ENCODE results near the gene UNC13A.

Gene UNC13A

DNA sequence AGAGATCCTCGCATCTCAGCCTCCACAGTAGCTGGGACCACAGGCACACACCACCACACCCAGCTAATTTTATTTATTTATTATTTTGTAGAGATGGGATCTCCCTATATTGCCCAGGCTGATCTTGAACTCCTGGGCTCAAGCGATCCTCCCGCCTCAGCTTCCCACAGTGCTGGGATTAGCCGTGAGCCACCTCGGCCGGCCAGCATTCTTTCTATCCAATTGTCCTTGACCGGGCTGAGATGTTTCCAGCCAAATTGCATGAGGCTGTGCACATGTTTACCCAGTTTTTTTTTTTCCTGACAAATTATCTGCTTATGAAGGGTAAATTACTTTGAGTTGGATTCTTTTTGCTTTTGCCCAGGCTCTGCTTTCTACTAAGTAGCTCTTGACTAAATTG, 28.2 kb downstream of the UNC13A start:
- DNase-seq = no peak

DNA sequence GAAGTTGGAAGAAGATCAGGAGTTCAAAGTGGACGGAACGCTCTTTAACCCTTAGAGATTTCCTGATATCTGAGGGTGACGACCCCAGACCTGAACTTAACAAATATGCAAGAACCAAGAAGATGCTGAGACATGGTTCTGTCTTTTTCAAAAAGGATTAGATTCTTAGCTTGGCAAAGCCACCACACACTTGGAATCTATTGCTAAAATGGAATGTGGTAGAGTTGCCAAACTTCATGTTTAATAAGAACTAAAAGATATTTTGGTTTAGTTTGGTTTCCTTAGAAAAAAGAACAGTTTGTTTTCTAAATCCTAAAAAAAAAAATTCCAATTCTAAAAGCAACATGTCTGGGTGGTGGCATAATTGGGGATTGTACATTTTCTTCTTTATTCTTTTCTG, 29.5 kb downstream of the UNC13A start:
- DNase-seq = no peak

DNA sequence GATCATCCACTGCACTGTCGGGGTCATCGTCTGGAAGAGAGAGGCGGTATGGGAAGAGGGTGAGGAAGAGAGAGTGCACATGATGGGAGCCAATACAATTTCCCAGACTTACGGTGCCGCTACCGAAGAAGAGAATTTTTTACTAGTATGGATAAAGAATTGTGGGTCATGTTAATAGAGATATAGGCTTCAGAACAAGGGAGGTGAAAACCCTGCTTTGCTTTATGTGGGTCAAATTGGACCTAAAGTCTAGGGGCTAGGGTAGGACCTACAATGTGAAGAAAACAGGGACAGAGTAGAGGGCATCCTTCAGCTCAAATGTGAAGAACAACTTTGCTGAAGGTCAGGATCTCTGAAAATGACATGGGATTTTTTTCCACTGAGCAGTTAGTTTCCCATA, 29.9 kb downstream of the UNC13A start:
- no peak for DNase-seq

DNA sequence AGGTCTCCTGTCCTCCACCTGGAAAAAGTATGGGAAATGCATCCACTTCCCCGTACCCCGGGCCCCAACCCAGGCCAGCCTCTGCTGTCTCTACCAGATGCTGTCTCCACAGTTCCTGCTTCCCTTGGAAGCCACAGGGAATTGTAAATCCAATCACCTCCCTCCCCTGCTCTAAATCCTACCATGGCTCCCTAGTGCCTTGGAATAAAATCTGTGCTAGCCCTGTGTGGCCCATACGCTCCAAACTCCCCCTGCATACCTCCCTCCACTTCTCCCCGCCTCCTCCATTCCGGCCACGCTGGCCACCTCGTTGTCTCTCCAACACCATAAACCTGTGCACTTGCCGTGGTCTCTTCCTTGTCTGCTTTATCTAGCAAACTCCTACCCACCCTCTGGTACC, 31.2 kb downstream of the UNC13A start:
- DNase-seq = no peak

DNA sequence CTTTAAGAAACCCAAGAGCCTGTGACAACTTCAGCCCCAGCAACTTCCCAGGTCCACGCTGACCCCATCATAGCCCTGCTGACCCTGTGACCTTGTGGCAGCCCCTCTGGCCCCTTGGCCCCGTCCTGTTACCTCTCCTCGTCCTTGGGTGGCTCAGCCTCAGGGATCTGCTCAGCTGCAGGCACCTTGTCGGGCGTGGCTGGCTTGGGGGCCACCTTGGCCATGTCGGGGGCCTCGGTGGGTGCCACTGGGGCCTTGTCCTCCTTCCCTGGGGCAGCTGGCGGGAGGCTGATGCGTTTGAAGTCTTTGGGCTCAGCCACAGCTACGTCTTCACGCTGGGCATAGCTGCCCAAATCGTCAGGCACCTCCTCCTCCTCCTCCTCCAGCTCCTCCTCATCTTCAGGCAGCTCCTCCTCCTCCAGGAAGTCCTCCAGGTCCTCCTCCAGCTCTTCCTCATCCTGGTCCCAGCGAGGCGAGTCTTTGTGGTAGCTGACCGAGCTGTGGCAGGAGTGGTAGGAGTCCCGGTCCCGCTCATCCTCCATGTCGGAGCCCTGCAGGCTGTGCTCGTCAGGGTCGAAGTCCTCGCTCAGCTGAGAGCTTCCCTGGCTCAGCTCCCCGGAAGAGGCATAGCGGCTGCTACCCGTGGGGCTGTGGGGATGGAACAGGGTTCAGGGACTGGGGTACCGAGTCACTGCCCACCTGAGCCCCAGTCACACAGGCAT, 32.2 kb downstream of the UNC13A start:
- DNase-seq = no peak

DNA sequence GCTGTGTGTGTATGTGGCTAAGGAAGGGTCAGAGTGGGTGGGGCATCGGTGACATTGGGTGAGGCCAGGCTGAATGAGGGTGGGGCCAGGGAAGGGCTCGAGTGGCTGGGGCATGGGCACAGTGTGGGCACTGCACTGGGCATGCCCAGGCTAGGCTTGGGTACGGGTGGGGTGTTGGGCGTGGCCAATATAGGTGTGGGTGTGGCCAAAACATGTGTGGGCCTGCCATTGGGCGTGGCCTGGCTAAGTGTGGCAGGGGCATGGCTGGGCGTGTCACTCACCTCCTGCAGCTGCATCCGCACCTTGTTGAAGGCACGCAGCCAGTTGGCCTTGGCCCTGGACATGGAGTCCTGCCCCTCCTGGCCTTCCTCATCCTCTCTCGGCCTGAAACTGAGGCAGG, 33.2 kb downstream of the UNC13A start:
- DNase-seq = no peak

DNA sequence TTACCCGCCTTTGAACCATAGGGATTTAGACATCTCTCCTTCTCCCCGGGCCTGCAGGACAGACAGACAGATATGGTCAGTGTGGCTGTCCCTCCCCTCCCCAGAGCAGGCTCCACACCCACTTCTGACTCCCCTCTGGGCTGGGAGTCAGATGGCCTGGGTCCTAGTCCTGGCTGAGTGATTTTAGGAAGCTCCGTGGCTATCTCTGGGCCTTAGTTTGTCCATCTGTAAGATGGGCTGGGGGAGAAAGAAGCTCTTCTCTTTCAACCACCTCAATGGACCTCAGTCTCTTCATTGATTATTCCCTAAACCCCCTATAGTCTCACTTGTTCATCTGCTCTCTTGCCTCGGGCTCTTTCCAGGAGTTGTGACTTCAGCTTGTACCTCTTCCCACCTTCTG, 35.5 kb downstream of the UNC13A start:
- DNase-seq = no peak

DNA sequence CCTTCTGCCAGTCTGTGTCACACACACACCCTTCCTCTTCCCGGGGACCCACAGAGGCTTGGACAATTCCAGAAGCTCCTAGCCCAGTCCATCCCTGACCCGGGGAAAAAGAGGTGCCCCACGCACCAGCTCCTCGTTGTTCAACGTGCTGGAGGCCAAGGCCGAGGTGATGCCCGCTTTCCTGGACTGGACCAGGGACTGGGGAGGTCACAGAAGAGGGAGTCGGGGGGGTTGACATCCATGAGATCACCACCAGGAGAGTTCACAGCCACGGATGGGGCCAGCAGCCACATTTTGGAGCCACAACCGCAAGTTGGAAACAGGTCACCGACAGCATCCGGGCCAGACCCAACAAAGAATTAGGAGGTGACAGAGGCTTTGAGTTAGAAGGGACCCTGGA, 39.4 kb downstream of the UNC13A start:
- no peak for DNase-seq

DNA sequence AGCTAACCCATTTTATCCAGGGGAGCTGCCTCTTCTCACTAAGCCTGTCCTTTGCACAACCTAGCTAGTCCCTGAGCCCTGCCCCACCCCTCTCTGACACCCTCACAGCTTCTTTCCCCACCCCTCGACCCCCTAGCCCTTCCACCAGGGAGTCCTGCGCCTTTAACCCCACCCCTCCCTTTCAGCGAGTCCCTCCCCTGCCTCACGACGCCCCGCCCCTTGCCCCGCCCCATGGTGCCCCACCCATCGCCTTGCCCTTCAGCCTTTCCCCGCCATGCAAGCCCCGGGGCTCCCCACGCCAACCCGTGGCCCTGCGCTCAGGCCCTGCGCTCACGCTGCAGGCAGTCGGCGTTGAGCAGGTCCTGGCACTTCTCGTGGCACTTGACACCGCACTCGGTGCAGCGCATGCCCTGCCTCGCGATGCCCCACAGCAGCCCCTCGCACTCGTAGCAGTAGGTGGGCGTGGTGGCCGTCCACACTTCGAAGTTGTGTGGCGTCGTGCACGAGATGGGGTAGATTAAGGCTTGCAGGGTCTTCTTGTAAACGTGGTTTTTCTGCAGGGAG, 40.0 kb downstream of the UNC13A start:
- DNase-seq = no peak

DNA sequence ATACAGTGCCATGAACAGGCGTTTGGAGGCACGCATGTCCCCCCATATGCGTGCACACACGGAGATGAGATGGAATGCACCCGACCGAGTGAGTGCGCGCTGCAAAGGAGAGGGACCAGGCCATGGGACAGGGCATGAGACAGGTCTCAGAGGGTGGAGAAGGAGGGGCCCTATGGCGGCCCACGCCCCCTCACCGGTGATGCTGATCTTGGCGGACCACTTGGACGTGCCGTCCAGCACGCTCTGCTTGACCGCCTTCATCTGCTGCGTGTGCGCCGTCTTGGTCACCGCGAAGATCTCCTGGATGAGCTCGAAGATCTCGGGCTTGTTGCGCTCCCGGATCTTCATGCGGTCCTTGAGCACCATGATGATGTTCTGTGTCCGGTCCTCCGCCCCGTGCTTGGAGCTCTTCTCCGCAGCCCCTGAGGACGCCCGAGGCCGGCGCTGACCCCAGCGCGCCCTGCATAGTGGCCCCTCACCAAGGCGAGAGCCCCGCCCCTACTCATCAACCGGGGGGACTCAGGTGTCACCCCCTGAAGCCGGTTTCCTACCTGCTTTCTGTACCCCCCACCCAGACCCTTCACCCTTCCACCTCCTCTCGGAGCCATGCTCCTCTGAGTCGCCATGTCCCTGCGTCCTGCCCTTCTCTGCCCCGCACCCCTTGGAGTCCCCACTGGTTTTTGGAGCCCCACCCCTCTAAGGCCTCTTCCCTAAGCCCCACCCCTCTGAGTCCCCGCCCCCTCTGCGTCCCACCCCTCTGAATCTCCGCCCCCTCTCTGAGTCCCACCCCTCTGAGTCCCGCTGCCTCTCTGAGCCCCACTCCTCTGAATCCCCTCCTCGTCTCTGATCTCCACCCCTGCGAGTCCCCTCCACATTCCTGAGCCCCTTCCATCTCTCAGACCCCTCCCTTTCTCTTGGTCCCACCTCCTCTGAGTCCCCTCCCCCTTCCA, 40.8 kb downstream of the UNC13A start:
- no peak for DNase-seq

DNA sequence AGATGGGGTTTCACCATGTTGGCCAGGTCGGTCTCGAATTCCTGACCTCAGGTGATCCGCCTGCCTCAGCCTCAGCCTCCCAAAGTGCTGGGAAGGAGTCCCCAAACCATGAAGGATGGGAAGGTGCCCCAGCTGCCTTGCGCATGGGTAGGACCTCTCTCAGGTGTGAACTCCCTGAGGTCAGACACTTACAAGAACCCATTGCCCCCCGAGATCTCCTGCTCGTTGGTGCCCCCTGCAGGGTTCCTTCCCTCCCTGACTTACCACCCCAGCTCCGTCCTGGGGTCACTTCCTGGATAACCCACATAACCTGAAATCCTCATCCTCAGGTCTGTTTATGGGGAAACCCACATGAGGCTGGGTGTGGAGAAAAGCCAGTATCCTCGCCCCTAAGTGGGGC, 41.7 kb downstream of the UNC13A start:
- DNase-seq = no peak

DNA sequence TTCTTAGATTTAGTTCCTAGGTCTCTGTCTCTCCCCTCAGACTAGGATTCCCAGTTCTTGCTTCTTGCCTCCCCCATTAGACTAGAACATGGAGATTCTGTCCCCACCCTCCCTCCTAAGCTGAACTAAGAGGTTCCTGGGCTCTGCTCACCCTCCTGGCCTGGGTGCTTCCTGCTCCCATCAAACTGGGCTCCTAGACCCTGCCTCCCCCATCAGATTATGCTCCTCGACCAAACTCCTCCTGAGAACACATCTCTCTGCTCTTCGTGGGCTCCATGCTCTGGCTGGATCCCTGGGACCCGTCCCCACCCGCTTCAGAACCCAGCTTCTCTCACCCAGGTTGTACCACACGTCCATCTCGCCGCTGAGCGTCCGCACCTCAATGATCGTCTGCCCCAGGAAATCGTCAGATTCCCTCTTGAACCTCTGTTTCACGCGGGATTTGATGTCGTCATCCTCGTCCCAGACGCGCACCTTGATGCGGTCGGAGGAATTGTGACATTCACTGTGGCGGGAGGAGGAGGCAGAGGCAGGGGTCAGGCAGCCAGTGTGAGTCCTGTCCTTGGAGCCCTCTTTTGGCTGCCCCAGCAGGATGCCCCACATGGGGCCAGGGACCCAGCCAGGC, 42.7 kb downstream of the UNC13A start:
- no peak for DNase-seq

DNA sequence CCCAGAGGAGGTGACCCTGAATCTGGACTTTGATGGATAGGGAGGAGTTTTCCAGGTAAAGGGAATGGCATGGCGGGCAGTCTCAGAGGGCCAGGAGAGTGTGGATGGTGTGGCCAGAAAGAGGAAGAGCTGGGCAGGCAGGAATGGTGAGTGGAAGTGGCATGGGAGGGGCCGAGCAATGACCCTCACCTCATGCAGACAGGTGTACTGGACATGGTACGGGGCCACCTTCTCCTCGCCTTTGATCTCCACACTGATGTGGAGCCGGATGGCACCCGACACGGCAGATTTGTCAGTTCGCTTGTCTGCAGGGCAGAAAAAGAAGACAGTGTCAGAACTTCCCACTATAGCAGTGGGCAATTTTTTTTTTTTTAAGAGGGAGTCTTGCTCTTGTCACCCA, 45.5 kb downstream of the UNC13A start:
- no peak for DNase-seq

DNA sequence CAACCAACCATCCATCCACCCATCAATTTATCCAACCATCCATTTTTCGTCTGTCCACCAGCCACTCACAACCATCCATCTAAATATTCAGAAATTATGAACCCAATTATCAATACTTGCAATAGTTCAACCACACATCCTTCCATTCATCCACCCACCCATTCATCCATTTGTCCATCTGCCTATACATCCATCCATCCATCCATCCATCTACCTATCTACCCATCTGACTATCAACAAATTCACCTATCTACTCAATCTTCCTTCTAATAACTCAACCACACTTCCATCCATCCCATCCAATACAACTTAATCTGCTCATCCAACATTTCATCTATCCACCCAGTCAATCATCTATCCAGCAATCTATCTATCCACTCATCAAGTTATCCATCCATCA, 46.3 kb downstream of the UNC13A start:
- DNase-seq = no peak

DNA sequence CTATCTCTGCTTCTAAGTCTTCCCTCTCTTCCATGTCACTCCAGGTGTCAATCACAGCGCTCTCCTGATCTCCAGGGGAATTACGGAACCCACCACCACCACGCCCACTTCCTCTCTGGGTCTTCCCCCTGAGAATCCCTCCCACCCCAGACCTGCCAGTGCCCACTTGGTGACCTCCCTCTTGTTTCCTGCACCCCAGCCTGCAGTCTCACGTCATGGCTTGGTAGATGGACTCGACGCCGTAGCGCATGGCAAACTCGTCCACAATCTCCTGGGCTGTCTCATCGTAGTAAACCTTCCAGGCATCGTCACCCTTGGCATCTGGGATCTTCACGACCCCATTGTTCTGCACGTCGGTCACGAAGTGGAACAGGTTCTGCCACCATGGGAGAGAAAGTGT, 47.0 kb downstream of the UNC13A start:
- DNase-seq = no peak

DNA sequence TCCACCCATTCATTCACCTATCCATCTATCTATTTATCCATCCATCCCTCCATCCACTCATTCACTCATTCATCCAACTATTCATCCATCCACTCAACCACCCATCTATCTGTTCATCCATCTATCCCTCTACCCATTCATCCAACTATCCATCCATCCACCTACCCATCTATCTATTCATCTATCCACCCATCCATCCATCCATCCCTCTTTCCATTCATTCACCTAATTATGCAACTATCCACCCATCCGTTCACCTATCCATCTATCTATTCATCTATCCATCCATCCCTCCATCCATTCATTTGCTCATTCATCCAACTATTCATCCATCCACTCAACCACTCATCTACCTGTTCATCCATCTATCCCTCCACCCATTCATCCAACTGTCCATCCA, 54.5 kb downstream of the UNC13A start:
- DNase-seq = no peak

DNA sequence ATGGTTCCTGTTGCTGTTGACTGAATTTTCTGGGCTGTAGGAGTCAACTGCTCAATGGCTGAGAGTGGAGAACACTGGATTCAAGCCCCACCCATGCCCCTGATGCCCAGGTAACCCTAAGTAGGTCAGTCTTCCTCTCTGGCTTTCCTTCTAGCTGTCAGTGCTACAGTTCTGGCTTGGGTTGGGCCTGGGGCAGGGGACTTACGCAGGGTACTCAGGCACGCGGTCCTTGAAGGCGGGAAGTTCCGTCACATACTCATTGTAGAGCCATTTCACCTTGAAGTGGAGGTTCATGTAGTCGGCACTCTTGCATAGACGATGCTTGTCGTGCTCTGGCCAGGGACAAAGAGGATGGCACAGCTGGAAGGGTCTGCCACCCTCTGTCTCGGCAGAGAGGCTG, 55.6 kb downstream of the UNC13A start:
- DNase-seq = no peak

DNA sequence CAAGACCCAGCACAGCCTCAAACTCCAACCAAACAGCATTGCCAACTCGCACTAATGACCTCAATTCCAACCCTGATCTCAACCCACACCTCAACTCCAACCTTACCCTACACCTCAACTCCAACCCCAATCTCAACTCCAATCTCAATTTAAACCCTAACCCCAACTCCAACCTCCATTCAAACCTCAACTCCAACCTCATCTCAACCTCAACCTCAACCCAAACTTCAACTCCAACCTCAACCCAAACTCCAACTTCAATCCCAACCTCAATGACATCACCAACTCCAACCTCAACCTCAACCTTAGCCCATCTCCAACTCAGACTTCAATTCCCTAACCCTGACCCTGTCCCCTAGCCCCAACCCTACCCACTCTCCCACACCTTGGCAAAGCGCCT, 58.4 kb downstream of the UNC13A start:
- no peak for DNase-seq

DNA sequence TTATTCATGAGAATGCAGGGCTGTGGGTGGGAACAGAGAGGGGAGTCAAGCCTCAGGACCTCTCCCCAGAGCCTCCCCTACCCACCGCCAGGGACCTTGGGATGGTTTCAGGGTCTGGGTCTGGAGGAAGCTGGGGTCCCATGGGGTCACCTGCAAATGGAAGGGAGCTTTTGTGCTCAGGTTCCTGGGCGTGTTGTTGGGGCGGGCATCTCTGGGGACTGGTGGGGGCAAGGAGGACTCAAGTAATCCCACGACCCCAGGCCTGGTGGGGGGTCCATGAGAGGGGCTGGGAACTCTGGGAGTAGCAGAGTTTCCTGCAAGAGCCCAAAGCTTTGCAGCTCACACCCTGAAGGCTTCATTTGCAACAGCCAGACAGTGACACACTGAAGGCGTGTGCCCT, 60.2 kb downstream of the UNC13A start:
- no peak for DNase-seq

DNA sequence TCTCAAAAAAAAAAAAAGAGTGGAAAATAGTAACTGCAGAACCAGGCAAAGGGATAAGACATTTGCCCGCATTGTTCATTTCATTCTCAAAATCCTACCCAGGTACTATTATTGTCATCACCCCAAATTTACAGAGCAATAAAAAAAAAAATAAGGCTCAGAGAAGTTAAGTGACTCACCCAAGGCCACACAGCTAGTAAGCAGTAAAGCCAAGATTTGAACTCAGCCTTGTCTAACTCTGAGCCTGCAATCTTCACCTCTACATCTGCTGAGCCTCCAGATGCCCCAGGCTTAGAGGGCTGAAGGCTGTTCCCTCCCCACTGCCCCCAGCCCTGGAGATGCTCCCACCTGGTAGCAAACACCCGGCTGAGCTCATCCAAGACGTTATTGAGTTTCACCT, 61.0 kb downstream of the UNC13A start:
- DNase-seq = no peak

DNA sequence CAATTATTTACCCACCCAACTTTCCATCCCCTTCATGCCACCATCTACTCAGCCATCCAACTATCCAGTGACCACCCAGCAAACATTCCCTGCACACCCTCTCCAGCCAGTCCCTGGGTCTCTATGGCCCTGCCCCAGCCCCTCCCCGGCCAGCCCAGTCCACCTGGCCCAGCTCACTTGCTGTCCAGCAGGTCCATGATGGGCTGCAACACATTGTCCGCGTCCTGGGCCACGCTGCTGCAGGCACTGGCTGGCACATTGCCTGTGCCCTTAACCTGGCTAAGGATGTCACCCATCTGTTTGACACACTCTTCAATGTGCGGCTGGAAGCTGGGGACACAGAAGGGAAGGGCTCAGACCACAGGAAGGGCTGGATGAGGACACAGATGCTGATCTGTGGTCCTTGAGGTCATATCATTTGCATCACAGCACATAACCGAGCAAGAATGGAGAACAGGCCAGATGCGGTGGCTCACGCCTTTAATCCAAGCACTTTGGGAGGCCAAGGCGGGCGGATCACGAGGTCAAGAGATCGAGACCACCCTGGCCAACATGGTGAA, 61.6 kb downstream of the UNC13A start:
- DNase-seq = no peak

DNA sequence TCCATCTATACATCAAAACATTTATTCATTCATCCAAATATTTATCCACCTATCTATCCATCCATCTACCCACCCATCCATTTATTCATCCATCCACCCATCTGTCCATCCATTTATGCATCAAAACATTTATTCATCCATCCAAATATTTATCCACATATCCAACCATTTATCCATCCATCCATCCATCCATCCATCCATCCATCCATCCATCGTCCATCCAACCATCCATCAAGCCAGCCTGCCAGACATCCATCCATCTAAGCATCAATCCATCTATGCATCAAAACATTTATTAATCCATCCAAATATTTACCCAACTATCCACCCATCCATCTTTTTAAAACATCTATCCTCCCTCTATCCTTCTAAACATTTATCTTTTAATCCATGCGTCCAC, 62.2 kb downstream of the UNC13A start:
- DNase-seq = no peak

DNA sequence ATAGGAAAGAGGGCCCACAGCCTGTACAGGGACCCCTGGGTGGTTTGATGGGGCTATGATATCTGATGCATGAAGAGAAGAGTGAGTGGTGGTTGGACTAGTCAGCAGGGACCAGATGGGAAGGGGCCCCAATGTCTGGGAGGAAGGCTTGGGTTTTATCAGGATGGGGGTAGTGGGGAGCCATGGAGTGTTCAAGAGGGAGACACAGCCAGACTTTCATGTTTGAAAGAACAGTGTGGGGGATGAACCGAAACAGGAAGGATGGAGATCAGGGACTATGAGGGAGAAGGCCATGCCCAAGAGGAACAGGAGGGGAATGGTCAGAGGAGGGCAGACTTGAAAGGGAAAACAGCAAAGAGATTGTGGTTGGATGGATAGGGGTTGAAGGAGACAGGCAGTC, 63.1 kb downstream of the UNC13A start:
- DNase-seq = no peak
